ENCODE results near the gene CHI3L1.

CHI3L1 gene

GRCh38 chr1:203173011-203173555 lies 13.4 kb downstream of the CHI3L1 start:
- H3K79me2 ChIP-seq (ENCODE audit: insufficient read depth, low read length): no peaks in the 10 kb centered on the region
- no peak overlapping the region for H3K4me3 ChIP-seq (ENCODE audit: low read depth in 1 of 2, low read length in 2 of 2)
- no peaks in the 10 kb centered on the region for H3K9me3 ChIP-seq (ENCODE audit: insufficient read depth, low read length, severe bottlenecking)
- no peaks in the 10 kb centered on the region for H3K36me3 ChIP-seq (ENCODE audit: insufficient read depth, low read length)
- no peak for TF ChIP-seq EZH2 (IDR thresholded peaks at IDR 0.05; ENCODE audit: borderline replicate concordance, low read depth, low read length, severe bottlenecking)
- TF ChIP-seq CTCF (IDR thresholded peaks at IDR 0.05; ENCODE audit: borderline replicate concordance, extremely low read depth, low read length, poor library complexity, severe bottlenecking): no peak
- H2AFZ ChIP-seq (ENCODE audit: low read depth, low read length): no peak overlapping the region
- H3K4me1 ChIP-seq (ENCODE audit: insufficient read depth, low read length): no peaks in the 10 kb centered on the region
- DNase-seq (no peak), ATAC-seq (ENCODE audit: insufficient read depth, low read depth) (no peak)
- no peak overlapping the region for H3K27ac ChIP-seq (ENCODE audit: low read length)
- H3K27me3 ChIP-seq (ENCODE audit: insufficient read depth, low read length, poor library complexity): peaks cover 13% of the 10 kb centered on the region
- no peak overlapping the region for H3K9ac ChIP-seq (ENCODE audit: low read depth, low read length)
- H4K20me1 ChIP-seq (ENCODE audit: insufficient read depth, low read length): peaks cover 6% of the 10 kb centered on the region
- H3K4me2 ChIP-seq (ENCODE audit: insufficient read depth, low read length): no peak overlapping the region

- Histone ChIP-seq H3K79me2 (ENCODE audit: insufficient read depth, low read length) (no peaks in the 10 kb centered on the region), H3K27me3 (ENCODE audit: insufficient read depth, low read length, poor library complexity) (peaks cover 10% of the 10 kb centered on the region)
- ATAC-seq (ENCODE audit: insufficient read depth, low read depth): peak; percentile 82
These were observed 14.1 kb downstream of the CHI3L1 start for GRCh38 chr1:203172184-203173010.

GRCh38 chr1:203171341-203172183 lies 14.9 kb downstream of the CHI3L1 start:
- Histone ChIP-seq H3K4me2 (ENCODE audit: insufficient read depth, low read length) (no peak overlapping the region), H2AFZ (ENCODE audit: low read depth, low read length) (no peak overlapping the region), H3K9ac (ENCODE audit: low read depth, low read length) (no peak overlapping the region), H3K4me3 (ENCODE audit: low read depth in 1 of 2, low read length in 2 of 2) (no peak overlapping the region), H4K20me1 (ENCODE audit: insufficient read depth, low read length) (peaks cover 6% of the 10 kb centered on the region), H3K4me1 (ENCODE audit: insufficient read depth, low read length) (no peaks in the 10 kb centered on the region), H3K79me2 (ENCODE audit: insufficient read depth, low read length) (no peaks in the 10 kb centered on the region), H3K36me3 (ENCODE audit: insufficient read depth, low read length) (no peaks in the 10 kb centered on the region), H3K27ac (ENCODE audit: low read length) (no peak overlapping the region), H3K27me3 (ENCODE audit: insufficient read depth, low read length, poor library complexity) (peaks cover 9% of the 10 kb centered on the region), H3K9me3 (ENCODE audit: insufficient read depth, low read length, severe bottlenecking) (no peaks in the 10 kb centered on the region)
- TF ChIP-seq EZH2 (IDR thresholded peaks at IDR 0.05; ENCODE audit: borderline replicate concordance, low read depth, low read length, severe bottlenecking) (no peak), CTCF (IDR thresholded peaks at IDR 0.05; ENCODE audit: borderline replicate concordance, extremely low read depth, low read length, poor library complexity, severe bottlenecking) (no peak)
- DNase-seq (no peak), ATAC-seq (ENCODE audit: insufficient read depth, low read depth) (no peak)

More at GRCh38 chr1:203172184-203173010, 14.1 kb downstream of the CHI3L1 start:
- peaks cover 6% of the 10 kb centered on the region for H4K20me1 ChIP-seq (ENCODE audit: insufficient read depth, low read length)
- H3K36me3 ChIP-seq (ENCODE audit: insufficient read depth, low read length): no peaks in the 10 kb centered on the region
- H3K9me3 ChIP-seq (ENCODE audit: insufficient read depth, low read length, severe bottlenecking): no peaks in the 10 kb centered on the region
- no peak for TF ChIP-seq EZH2 (IDR thresholded peaks at IDR 0.05; ENCODE audit: borderline replicate concordance, low read depth, low read length, severe bottlenecking)
- TF ChIP-seq CTCF (IDR thresholded peaks at IDR 0.05; ENCODE audit: borderline replicate concordance, extremely low read depth, low read length, poor library complexity, severe bottlenecking): peak; percentile 88
- DNase-seq: peak; percentile 53
- no peak overlapping the region for H2AFZ ChIP-seq (ENCODE audit: low read depth, low read length)
- H3K4me3 ChIP-seq (ENCODE audit: low read depth in 1 of 2, low read length in 2 of 2): no peak overlapping the region
- H3K4me2 ChIP-seq (ENCODE audit: insufficient read depth, low read length): no peak overlapping the region
- H3K27ac ChIP-seq (ENCODE audit: low read length): no peak overlapping the region
- H3K4me1 ChIP-seq (ENCODE audit: insufficient read depth, low read length): no peaks in the 10 kb centered on the region
- H3K9ac ChIP-seq (ENCODE audit: low read depth, low read length): no peak overlapping the region

Measured in DND-41 (cell line).